HG03064 (cell line): ENCODE results near the gene TEKT5.
"Not testable (repeated sequence)": the region's sequence is repeated elsewhere in the genome, so short reads cannot be mapped to it uniquely, and the experiment has no call there.

Source experiments
- ATAC-seq: cut with Tn5 transposase; IDR thresholded peaks from one replicate; pipeline ENCODE4 v1.9.1; 2021; ENCODE audit warnings: low read depth; ENCODE audit not compliant: unreplicated experiment

Gene TEKT5

DNA sequence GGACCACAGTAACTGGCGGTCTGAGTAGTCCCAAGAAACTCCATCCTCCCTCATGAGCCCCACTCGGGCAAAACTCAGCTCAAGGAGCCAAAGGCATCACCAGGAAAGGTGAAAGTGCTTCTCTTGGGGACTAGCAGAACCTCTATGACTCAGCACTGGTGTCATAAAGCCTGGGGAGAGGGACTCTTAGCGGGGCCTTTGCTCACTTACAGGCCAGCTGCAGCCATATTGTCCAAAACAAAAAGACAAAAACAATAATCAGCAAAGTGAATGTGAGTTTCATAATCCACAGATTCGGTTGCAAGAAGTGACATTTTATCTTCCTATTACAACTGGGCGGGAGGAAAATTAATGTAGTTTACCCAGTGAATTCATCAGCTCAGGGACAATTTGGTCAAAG lies at the start of gene TEKT5:
TEKT5 (minus strand) TSS at position 101 of the 400 bp plus-strand sequence; CDS start at position 44, 57 bp downstream.
- no peak for ATAC-seq

DNA sequence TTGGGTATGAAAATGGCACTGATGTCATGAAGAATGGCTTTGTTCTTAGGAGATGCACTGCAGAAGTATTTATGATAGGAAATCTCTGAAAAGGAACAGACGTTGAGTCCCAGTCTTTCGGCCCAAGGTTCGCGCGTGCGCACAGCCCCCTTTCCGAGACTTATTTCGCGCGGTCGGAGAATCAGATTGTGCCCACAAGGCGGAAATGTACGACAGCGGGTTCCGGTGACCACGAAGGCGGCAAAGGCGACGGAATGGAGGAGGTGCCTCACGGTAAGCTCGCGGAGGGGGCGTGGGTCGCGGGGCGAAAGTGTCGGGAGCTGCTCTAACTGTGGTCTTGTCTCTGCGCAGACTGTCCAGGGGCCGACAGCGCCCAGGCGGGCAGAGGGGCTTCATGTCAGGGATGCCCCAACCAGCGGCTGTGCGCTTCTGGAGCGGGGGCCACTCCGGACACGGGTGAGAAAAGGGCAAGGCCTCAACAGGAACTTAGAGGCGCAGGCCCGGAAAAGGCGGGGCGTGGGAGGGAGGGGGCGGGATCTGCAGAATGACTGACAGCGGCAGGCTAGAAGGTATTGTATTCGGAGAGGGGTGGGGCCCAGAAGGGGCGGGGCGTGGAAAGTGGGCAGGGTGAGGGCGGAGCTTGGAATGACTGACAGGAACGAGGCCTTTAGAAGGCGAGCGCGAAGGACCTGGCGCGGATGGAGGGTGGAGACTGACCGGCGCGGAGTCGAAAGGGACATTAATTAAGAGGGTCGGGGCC lies 49.1 kb upstream of the TEKT5 start, which contains the start of gene NUBP1:
NUBP1 (plus strand) TSS at position 233 of the 760 bp plus-strand sequence; CDS start at position 255, 22 bp downstream.
- peak; percentile 68 for ATAC-seq

DNA sequence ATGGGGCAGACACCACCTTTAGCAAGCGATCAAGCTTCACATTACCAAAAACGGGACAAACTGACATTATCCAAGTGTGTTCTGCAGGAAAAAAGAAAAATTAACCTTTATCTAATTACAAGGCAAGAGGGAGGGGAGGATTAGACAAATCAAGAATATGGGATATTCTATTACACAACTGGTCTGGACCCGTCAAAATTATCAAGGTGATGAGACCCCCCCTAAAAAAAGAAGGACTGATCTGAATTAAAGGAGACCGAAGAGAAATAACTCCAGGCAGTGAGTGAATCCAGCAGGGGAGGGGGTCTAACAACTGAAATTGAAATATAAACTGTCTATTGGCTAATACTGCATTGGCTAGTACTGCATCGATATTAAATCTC lies 48.5 kb upstream of the TEKT5 start:
- ATAC-seq, result no peak

DNA sequence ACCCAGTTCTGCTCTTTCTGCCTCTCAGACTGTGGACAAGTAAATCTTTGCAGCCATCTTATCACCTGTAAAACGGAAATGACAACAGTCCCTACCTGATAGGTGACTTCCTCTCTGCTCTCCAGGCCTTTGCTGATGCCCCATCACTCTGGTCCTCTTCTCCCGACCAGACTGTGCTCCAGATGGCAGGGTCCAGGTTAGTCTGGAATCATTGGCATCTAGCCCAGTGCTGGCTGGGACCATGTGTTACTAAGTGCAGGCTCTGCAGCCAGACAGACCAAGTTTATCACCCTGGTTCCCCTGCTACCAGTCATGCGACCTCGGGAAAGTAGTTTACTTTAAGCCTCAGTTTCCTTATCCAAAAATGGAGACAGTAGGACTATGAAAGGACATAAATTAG lies 47.1 kb upstream of the TEKT5 start:
- no peak for ATAC-seq

DNA sequence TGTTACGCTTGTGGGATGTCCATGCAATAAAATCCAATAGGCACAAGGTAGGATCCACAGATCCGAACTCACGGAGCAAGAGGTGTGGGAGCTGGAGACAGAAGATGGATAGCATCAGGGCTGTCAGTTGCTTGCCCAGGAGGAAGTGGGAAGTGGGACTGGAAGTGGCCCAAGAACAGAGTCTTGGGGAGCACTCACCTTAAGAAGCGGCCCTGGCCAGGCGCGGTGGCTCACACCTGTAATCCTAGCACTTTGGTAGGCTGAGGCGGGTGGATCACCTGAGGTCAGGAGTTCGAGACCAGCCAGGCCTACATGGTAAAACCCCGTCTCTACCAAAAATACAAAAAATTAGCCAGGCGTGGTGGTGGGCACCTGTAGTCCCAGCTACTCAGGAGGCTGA lies 46.5 kb upstream of the TEKT5 start:
- not testable (repeated sequence) for ATAC-seq

DNA sequence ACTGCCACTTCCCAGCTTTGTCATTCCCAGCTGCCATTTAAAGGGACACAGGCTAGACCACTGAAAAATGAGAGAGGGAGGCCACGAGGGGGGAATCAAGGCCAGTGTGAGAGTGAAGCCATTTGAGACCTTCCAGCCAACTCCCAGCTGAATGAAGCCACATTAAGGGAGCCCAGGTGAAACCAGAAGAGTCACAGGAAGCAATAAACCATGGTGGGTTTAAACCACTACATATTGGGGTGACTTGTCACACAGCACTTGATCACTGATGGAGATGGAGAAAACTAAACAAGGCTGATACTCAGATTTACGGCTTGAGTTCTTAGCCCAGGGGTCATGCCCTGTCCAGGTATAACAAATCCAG lies 46.1 kb upstream of the TEKT5 start:
- ATAC-seq, result no peak

DNA sequence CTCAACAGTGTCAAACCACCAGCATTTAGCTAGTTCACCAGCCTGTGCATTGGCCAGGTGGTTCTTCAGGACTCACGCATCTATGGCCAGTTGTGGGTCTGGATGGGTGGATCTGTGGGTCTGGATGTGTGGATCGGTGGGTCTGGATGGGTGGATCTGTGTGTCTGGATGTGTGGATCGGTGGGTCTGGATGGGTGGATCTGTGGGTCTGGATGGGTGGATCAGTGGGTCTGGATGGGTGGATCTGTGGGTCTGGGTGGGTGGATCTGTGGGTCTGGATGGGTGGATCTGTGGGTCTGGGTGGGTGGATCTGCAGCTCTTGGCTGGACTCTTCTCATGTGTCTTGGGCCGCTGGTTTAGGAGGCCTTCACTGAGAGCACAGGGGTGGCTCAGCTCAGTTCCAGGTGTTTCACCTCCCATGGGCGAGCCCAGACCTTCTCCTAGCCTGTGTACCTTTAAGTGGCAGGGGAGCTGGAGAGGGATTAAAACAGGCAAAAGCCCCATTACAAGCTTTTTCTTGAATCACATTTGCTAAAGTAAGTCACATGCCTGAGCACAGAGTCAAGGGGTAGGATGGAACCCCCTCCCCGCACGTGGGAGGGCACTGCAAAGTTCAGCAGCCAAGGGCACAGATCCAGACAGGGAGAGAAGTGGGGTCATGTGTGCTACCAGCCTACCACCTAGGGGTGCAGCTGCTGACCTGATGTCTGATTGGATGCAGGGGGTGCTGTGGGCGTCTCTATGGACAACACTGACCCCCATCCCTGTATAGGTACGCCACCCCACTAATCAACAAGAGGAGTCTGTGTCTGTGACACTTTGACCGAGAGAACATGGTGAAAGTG lies 45.5 kb upstream of the TEKT5 start:
- ATAC-seq, result no peak

DNA sequence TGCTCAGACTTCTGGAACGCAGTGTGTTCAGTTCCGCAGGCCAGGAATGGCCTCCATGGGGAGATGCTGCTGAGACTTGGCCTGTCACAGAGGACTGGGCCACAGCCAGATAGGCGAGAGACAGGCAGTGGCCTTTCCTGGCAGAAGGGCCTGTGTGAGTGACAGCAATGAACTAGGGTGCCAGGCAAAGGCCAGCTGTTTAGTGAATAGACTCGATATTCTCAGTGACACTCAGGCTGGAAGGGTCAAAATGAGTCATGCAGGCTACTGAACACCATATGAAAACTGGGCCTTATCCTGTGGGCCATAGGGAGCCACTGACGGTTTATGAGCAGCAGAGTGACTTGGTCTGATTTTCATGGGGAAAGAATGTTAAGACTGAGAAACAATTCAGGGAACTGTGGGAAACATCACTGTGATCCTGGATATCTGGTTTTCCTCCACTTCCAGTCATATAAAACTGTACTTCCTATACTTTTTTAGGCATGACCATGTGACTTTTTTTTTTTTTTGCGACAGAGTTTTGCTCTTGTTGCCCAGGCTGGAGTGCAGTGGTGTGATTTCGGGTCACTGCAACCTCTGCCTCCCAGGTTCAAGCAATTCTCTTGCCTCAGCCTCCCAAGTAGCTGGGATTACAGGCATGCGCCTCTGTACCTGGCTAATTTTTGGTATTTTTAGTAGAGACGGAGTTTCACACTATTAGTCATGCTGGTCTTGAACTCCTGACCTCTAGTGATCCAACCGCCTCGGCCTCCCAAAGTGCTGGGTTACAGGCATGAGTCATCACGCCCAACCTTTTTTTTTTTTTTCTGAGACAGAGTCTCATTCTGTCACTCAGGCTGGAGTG lies 43.7 kb upstream of the TEKT5 start:
- peak; percentile 67 for ATAC-seq

DNA sequence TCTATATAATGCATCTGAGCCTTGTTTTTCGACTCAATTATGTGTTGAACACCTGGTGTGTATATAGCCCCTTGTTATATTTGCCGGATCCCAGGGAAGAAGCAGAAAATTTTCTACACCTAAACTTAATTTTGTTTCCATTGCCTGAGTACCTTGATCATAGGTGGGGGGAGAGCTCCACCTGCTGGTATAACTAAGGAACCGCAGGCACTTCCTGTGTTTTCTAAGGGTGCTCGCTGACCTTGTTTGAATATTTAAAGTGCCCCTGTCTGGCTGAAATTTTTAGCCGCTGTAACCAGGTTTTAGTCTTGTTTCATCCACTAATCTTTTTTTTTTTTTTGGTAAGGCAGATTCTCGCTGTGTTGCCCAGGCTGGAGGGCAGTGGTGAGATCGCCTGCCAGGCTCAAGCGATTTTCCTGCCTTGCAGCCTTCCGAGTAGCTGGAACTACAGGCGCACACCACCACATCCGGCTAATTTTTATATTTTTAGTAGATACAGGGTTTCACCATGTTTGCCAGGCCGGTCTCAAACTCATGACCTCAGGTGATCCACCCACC lies 42.4 kb upstream of the TEKT5 start:
- no peak for ATAC-seq

DNA sequence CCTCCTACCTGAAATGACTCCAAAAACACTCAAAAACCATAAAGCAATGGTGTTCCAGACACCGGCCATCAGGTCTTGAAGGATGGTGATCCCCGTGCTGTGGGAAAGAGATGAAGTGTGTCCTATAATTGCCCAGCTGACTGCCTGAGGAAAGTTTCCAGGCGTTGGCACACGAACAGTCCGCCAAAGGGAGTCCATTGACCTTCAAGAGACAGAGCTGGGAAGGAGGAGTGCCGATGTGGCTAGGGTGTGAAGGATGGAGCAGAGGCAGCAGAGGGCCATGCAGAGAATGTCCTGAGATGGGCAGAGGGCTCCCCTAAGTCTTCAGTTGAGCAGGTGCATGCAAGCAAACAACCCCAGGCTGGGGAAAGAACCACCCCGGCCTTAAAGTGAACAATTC lies 37.1 kb upstream of the TEKT5 start:
- no peak for ATAC-seq

DNA sequence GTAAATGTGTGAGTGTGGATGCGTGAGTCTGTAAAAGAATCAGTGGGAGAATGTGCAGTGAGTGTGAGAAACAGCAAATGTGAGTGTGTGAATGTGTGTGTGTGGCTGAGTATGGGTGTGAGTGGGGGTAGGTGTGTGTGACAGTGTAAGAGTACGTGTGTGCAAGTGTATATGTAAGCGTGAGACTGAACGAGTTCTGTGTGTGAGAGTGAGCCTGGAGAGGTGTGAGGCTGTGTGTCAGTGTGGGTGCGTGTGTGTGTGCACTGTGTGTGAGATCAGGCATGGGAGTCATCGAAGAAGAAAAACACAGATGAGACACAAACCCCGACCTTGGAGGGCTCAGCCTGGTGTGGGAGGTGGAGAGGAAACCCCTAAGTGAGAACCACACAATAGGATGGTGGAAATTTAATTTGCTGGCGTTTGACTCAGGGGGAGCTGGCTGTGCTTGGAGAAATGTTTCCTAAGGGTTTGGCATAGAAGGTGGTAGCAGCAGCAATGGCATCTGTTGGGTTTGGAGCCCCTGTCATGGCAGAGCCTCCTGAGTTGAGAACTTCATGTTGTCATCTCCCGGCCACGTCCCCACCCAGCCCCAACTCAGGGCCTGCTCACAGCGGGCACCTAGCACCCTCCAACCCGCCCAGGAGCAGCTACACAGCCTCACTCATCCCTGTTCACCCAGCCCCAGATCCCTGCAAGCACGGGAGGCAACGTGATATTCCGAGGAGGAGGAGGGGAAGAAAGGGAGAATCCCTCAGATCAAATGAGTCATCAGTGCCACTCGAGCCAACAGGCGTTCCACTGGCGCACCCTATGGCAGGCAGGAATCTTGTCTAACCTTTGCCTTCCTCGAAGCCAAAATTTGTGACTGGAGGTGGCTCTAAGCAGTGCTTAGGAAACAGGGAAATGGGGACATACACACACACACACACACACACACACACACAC lies 34.6 kb upstream of the TEKT5 start:
- ATAC-seq, result no peak

DNA sequence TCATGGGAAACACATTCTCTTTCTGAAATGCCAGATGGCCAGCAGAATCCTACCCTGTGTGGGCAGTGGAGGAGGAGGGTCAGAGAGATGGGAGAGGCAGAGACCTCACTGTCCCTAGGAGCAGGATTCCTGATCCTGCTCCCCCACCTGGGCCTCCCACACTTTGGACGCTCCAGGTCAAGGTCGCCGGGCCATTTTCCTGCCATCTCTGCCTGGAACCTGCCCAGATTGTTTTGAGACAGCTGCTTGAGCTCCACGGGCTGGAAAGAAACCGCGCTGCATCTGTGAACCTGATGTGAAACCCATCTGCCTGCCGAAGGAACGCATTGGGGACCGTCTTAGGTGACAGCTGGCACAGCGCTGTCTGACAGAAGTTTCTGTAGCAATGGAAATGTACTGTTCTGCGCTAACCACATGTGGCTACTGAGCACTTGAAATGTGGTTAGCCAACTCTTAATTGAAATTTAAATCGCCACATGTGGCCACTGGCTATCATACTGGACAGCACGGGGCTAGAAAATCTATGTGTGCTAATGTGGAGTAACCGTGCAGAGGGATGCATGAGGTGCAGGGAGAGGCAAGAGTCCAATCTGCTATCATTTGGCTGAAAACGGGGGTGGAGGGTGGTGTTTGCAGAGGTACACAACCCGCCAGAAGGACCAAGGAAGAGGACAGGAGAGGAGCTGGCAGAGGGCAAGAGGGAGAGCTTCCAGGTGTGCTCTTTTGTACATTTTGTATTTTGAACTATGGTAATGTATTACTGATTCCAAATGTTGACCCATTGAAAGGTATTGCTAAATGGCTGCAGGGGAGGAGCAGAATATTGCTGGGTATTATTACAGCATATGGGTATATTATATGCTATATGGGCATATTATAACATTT lies 33.5 kb upstream of the TEKT5 start:
- ATAC-seq, result no peak

DNA sequence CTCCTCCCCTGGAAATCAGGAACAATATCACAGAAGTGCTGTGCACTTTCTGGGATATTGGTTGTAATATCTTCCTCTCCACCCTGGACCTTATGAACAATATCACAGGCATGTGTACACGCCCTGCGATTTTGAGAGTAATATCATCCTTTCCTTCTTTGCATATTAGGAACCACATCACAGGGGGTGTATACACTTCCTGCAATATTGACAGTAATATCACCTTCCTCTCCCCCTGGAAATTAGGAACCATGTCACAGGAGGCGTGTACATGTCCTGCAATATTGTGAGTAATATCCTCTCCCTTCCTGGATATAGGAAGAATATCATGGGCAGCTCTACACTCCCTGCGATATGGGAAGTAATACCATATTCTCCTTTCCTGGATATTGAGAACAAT lies 14.2 kb upstream of the TEKT5 start:
- ATAC-seq, result no peak

DNA sequence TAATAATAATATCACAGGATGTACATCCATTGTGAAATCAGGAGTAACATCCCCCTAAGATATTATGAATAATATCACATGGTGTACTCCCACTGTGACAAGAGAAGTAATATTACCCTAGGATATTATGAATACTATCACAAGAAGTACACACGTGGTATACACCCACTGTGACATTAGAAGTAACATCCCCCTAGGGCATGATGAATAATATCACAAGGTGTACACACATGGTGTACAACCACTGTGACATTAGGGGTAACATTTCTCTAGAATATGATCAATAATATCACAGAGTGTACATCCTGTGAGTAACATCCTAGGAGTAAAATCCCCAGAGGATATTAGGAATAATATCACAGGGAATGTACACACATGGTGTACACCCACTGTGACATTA lies 5.0 kb upstream of the TEKT5 start:
- ATAC-seq, result no peak

DNA sequence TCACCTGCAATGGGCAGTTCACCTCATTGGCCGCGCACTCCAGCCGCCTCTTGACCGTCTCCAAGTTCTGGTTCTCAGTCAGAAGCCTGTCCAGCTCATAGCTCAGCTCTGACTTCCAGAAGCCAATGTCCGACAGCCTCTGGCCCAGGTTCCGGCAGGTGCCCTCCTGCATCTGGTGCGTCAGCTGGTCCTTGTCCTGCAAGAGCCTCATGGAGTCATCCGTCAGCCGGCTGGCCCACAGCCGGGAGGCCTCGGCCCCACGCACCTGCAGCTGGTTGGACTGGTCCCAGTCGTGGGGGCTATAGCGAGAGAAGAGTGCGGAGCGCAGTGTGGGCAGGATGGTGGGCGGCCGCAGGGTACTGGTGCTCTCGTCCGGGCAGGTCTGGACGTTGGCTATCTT lies 424 bp downstream of the TEKT5 start:
- no peak for ATAC-seq

DNA sequence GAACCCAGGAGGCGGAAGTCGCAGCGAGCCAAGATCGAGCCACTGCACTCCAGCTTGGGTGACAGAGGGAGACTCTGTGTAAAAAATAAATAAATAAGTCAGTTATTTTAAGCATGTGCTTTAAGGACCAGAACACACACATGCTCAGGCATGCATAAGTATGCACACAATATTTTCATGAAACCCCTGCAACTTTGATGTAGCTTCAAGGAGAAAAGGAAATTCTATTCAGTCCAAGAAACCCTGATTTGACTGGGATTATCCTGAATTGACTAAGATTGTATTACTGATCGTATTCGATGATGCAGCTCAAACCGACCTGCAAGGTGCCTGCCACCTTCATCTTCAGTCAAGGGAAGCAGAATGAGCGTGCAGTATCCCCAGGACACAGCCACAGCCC lies 841 bp downstream of the TEKT5 start:
- ATAC-seq, result no peak

DNA sequence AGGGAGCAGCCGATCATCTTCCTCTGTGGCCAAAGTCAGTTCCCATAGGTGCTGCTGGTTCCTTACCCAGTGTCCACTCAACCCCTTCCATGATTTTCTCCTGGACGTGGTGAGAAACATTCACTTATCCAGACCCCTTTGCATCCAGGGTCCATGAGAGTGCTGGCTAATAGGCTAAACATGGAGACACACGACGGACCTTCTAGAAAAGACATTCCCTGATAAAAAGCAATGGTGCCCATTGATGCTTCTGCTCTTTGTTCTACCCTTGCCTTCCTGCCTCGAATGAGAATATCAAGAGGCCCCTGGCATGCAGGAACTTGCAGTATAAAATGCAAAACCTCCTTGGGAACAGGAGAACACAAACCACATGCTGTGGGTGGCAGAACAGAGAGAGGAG lies 2.3 kb downstream of the TEKT5 start:
- ATAC-seq, result no peak

DNA sequence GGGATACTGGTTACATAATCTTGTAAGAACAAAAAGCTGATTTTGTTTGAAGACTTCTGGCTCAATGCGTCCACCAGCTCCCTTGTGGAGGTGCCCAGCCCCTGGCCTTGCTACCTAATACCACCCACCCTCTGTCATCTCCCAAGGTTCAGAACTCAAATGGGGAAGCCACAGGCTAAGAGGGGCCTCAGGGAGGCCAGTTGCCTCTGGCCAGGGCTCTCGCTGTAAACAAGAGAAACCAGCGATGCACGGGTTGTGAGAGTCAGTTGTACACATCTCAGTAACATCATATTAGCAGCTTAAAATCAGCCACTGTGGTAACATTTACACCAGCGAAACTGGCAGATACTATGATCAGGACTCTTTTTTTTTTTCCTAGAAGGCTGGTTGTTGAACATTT lies 6.0 kb downstream of the TEKT5 start:
- no peak for ATAC-seq

DNA sequence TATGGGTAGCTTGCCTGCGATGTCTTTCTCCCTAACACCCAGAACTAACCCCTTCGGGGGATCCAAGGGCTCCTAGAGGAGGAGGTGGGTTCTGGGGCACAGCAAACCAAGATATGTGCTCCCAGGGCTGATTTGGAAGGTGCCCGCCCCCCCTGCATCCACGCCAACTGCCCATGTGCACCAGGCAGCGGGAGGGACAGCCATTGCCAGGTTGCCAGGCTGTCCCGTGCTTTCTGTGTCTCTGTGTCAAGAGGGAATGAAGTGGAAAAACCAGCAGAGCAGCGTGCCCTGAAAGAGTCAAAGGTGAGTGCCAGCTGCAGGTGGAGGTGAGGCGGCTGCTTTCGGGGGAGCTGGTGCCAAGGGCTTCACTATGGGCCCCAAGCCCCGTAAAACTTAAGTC lies 6.4 kb downstream of the TEKT5 start:
- no peak for ATAC-seq
